ENCODE data around the gene PSMD8. TPM values are rescaled to one million over a fixed set of nuclear protein-coding genes. Genes with fewer than 3 reads are reported as not detected.

PSMD8 gene
- total RNA-seq, 1 donor from 2014 or later, result 240 TPM

GRCh38 chr19:38386971-38387549, 12.7 kb downstream of the PSMD8 start:
- DNase-seq (ENCODE audit: low read depth in 2 of 2), result no peak

GRCh38 chr19:38387550-38388348, 13.4 kb downstream of the PSMD8 start, which contains the start of gene GGN:
Gene GGN (minus strand): TSS chr19:38388034. CDS start chr19:38387261, 773 bp downstream.
- DNase-seq (ENCODE audit: low read depth in 2 of 2), result peak in 1 of 2 donors; percentile 92

DNA sequence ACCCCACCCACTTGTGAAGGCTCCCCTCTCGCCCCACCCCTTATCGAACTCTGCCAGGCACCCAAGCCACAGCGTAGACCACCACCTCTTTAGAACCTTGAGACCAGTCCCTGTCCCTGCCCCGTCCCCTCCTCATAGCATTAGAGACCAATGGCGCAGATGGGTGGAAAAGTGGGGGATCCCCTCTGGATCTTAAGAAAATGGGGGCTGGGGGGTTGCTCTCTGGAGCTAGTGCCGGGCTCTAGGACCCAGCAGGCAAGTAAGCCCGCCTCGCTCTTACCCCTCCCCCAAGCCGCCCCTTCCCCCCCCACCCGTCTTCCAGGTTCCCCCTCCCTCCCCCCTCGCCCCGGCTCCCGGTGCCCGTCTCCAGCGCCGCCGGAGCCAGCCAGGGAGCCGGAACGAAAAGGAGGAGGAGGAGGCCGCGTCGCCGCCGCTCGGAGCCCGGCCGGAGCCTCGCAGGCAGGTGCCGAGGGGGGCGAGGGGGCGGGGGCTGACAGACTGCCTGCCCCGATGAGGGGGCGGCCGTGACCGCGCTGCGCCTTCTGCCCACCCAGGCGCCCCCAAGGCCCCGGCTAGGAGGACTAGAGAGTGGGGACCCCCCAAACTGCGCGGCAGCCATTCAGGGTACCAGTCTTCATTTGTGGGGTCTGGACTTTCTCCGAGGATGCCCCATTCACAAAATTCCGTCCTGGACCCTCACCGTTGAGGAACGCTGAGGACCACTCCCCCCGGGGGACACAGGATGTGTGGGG, 14.2 kb downstream of the PSMD8 start, which contains the start of gene SPRED3:
Gene SPRED3, plus strand, starts transcription at position 349 of the 752 bp plus-strand sequence. CDS start 1,606 bp downstream, outside the sequence.
- DNase-seq (ENCODE audit: low read depth in 2 of 2), result peak in 1 of 2 donors; percentile 61

GRCh38 chr19:38389101-38389925, 14.9 kb downstream of the PSMD8 start:
- DNase-seq (ENCODE audit: low read depth in 2 of 2), result peak in 1 of 2 donors; percentile 70

GRCh38 chr19:38389957-38390924, 15.9 kb downstream of the PSMD8 start:
- no peak for DNase-seq (ENCODE audit: low read depth in 2 of 2)

GRCh38 chr19:38391911-38392464, 17.6 kb downstream of the PSMD8 start:
- no peak for DNase-seq (ENCODE audit: low read depth in 2 of 2)

GRCh38 chr19:38392707-38393308, 18.4 kb downstream of the PSMD8 start:
- DNase-seq (ENCODE audit: low read depth in 2 of 2), result no peak

DNA sequence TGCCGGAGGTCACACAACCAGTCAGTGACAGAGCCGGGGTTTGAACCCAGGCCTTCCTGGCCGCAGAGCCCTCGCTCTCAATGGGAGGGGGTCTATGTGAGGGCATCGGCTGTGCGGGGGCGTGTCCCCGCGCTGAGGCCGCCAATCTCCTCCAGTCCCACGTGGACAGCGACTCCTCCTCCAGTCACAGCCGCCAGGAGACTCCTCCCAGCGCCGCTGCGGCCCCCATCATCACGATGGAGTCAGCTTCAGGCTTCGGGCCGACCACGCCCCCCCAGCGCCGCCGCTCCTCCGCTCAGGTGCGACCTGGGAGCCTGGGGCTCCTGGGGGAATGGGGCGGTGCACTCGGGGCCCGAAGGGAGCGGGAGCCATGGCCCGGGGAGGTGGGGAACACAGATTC, 20.1 kb downstream of the PSMD8 start:
- peak in 1 of 2 donors; percentile 53 for DNase-seq (ENCODE audit: low read depth in 2 of 2)

GRCh38 chr19:38395381-38396114, 21.2 kb downstream of the PSMD8 start:
- DNase-seq (ENCODE audit: low read depth in 2 of 2), result no peak

DNA sequence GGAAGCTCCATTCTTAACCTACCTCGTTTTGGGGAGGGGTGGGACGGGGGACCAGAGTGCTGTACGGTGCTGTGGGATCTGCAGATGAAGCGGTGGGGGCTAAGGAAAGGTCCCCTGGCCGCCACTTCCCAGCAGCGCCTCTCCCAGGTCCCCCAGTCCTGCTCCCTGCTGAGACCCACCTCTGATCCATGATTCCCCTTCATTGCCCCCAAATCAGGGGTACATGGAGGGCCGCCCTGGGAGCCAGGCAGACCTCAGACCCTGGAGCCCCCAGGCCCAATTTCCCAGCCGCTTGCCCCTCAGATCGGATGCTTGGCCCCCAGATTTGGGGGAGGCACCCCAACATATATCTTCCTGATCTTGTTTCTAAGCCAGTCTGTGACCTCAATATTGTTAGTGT, 24.7 kb downstream of the PSMD8 start:
- no peak for DNase-seq (ENCODE audit: low read depth in 2 of 2)

DNA sequence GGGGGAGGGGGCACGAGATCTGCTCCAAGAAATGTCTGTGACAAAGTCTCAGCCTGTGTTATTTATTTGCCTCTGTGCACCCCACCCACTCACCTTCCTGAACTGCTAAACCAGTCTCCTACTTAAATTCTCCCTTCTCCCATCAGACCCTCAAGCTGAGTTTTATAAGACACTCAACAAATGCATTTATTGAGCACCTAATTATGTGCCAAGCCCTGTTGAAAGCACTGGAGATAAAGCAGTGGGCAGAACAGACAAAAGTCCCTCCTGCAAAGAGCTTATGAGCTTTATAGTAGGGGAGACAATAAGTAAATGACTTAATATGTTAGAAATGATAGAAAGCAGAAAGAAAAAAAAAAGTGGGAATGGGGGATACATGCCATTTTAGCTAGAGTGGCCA, 25.2 kb downstream of the PSMD8 start:
- DNase-seq (ENCODE audit: low read depth in 2 of 2), result no peak

DNA sequence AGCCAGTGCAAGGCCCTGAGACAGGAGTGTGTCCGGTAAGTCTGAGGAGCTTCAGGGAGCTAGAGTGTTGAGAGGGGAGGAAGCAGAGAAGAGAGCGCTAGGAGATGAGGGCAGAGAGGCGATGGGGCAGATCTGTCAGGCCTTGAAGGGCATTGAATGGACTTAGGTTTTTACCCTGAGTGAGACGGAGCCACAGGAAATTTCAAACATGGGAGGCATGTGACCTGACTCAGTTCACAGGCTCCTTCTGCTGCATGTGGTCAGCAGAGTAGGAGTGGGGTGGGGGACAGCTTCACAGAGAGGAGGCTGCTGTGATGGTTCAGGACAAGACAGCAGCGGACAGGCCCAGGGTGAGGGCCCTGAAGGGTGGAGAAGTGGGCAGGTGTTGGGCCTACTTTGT, 26.0 kb downstream of the PSMD8 start:
- DNase-seq (ENCODE audit: low read depth in 2 of 2), result no peak

- DNase-seq (ENCODE audit: low read depth in 2 of 2), result peak in 1 of 2 donors; percentile 58
Measured at GRCh38 chr19:38401148-38401547, 26.8 kb downstream of the PSMD8 start.

GRCh38 chr19:38402623-38402966, 28.2 kb downstream of the PSMD8 start:
- DNase-seq (ENCODE audit: low read depth in 2 of 2), result no peak

- peak; percentile 88 to 98 for DNase-seq (ENCODE audit: low read depth in 2 of 2)
Measured at GRCh38 chr19:38402967-38403674, 28.8 kb downstream of the PSMD8 start, which contains the start of gene FAM98C. Gene FAM98C (plus strand): TSS chr19:38403093. CDS start chr19:38403154, 61 bp downstream.

- no peak for DNase-seq (ENCODE audit: low read depth in 2 of 2)
Measured at GRCh38 chr19:38404858-38405257, 30.5 kb downstream of the PSMD8 start.

DNA sequence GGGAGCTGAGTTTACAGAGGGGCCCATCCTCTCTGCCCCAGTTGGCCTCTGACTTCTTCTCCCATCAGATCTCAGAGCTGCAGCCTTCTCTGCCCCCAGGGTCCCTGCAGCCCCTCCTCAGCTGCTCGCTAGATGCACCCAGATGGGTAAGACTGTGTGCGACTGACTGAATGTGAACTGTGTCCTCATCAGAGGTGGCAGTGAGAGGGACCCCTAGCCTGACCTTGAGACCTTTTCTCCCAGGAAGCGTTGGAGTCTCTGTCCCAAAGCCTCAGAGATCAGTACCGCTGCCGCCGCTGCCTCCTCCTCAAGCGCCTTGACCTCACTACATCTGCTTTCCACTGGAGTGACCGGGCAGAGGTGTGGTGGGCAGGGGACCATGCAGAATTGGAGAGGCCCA, 30.9 kb downstream of the PSMD8 start:
- DNase-seq (ENCODE audit: low read depth in 2 of 2), result no peak

- no peak for DNase-seq (ENCODE audit: low read depth in 2 of 2)
Measured at GRCh38 chr19:38409631-38410133, 35.3 kb downstream of the PSMD8 start.
